Raji (cell line): Measurements from ENCODE around the gene RYR3.

Experiments
- POLR2A ChIP-seq: IDR thresholded peaks from 2 replicates; pipeline ENCODE4 v1.6.1; 2011; ENCODE audit warnings: low read depth, low read length, control low read depth; ENCODE audit not compliant: insufficient read depth

RYR3 gene

DNA sequence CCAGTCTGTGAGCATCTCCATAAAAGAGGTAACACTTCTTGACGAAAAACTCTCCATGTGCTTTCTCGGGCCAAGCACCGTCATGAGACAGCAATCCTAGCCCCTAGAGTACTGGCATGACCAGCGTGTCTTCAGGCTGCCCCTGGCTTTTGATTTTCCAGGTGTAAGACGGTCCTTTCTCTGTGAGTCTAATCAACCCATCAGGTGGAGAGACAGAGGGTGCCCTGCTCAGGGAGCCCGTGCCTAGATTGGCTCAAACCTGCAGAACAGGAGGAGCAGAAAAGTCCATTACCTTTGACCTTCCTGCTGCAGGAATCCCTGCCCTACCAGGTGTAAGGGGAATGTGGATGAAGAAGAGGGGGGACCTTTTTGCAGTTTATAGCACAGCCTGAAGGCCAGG, 548.1 kb downstream of the RYR3 start:
- no peak for TF ChIP-seq POLR2A

DNA sequence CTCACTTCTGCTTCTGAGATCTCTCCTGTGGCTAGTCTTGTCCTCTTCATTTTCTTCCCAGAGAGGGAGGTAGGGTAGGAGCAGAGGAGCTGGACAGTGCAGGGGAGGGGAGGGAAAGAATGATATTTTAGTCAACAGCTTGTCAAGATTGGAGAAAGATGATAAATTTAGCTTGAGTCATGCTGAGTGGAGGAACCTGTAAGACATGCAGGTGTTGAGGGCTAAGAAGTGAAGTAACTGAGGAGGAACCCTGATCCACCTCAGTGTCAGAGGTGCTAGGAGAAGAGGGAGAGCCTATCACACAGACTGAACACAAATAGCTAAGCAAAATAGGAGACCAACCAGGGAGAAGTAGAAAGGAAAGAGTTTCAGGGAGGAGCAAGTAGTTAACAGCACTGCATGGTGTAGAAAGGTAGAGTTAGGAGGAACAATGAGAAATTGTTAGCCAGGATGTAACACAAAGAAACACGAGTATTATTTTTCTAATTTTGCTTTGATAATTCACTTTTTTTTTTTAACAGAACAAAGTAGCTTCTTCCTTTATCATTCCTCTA, 549.3 kb downstream of the RYR3 start:
- no peak for TF ChIP-seq POLR2A

DNA sequence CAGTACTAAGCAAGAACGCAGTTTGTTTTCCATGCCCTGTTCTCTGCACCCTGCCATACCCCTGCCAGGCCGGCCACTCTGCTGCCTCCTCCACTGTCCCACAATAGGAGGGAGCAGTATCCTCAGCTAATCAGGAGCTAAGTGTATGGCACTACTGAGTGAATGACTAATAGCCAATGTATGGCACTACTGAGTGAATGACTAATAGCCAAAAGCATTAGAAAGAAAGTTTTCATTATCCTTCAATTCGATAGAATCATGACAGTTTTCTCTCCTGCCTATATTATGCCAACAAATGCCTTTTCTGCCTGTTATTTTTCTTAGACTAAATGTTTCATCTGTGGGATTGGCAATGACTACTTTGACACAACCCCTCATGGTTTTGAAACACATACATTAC, 550.0 kb downstream of the RYR3 start:
- no peak for TF ChIP-seq POLR2A

DNA sequence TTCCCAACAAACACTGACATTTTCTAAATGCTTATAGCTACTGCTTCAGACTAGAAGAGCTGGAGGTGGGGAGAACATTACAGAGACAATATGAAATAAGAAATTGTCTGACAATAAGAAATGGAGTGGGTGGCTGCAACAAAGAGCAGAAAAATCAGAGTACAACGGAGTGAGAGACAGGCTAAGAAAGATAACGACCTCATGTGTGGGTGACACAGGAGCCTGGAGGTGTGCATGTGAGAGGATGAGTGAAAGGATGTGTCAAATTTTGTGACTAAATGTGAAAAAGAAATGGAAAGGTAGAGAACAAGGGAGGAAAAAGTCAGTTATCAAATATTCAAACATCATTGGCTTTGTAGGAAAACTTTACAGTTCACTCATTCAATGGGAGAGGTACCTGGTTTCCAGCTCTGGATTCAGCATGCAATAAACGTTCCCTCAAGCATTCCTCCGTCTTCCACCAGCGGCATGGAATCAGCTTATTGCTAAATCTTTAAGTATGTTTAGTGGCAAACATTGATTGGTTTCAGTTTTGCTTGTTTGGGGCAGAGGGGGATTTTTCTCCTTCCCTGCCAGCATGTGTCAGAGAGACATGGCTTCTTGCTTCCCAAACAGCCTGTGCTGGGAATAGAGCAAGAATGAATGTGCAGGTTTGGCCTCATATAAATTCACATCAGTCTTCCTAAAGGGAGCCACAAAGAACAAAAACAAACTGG, 553.8 kb downstream of the RYR3 start:
- no peak for TF ChIP-seq POLR2A

DNA sequence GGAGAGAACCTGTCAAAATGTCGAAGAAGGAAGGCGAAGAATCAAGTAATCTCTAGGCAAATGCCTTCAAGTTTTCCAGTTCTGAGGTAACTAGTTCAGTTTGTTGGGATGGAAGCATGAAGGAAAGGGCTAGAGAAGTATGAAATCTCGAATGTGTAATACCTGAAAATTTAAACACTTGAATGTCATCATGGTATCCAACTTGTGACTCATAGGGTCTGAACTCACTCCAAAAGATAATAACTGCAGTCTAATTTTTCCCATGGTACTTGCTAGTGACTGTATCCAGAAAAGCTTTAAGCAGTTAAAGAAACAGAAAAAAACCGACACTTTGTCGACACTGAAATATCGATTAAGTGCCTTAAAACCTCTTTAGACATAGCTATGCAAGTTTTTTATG, 554.6 kb downstream of the RYR3 start:
- no peak for TF ChIP-seq POLR2A

DNA sequence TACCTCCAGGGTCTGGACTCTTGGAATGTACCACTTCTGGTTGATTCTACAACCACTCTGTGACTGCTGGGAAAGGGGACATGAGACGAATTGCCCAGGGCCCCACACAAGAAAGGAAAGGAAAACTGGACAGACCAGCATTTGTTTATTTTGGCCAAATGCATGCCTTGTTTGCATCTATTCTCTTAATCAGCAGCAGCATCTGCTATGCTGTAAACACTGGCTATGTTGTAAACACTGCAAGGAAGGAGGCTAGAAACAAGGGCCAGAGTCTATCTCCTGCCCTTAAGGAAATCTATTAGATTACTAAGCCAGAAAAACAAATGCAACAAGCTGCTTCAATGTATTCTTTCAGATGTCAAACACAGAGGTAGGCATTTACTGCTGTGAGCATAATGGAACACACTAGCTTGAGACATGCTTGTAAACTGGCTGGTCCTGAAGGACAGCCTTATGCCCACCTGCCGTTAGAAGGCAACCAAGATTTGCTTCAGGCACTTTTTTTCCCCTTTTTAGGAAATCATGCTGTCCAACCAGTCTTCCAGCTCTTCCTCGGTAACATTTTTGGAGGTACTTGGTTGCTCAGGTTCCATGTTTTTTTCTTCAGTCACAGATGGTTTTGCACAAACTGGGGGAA, 555.5 kb downstream of the RYR3 start:
- TF ChIP-seq POLR2A = no peak

DNA sequence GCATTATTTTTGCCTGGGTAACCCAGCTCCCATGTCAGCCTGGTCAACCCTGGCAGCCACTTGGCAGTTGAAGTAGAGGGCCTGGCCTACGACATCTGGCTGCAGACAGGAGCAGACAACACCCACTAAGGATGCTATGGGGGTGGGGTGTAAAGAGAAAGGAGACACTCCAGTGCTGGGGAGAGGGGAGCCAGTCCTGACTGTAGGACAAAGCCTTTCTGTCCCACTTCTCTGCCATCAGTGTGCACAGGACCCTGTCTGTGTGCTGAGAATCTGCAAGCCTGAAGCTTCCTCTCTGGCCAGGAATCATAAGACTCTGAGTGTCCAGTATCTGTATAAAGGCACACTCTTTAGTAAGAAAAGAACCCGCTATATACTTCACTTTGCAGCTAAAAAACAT, 561.2 kb downstream of the RYR3 start:
- no peak for TF ChIP-seq POLR2A

DNA sequence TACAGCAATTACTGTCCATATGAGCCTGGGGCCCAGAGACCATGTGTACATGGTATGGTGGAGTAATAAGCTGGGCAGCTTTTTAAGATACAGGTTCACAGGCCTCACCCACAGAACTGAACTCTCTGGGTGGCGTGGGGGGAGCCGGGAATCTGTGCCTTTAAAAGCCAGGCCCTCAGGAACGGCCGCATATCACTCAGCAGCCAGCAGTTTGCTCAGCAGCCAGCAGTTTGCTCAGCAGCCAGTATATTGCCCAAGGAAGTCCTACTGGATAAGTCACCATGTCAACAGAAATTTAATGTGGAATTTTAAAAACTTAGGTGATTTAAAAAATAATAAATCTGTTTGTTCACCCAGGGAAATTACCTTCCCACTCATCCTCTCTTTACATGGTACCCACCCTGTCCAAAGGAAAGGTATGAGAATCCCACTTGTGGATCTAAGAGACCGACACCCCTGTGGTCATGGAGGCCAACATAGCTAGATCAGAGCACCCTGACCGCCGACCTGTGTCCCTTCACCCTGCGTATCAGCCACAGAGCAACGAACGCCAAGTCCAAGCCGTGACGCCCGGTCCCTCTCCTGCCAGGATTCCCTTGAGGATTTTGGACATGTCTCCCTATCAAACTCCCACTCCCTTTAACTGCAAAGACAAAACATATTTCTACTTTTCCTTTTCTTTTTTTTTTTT, 561.8 kb downstream of the RYR3 start:
- TF ChIP-seq POLR2A = no peak

DNA sequence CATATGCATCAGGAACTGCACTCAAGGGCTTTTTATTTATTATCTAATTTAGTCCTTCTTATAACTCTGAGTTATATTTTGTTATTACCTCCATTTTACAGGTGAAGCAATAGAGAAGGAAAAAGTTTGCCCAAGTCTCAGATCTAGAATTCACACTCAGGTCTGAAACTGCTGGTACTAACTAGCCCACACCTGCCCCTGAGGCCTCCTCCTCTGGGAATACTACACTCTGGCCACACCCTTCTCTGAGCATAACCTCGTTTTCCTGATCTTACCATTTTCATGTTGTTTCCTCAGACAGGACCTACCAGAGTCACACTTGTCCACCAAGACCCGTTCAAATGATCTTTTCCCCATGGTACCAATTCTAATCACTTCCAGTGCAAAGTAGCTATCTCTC, 563.4 kb downstream of the RYR3 start:
- no peak for TF ChIP-seq POLR2A

DNA sequence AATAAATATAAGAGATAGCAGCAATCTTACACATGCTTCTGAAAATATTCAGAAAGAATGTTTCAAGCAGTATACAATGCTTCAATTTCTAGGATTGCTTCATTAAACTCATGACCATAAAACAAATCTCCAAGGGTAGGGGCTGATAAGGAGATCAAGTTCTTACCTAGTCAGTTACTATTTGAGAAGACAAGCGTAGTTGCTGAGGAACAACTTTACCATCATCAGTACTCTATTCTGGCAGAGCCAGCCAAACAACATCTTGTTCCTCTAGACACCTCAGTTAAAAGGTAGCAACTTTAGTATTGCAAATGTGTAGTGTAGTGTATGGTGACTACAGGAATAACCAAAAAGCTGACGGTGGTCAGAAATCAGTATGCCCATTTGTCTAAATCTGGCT, 572.2 kb downstream of the RYR3 start:
- no peak for TF ChIP-seq POLR2A

DNA sequence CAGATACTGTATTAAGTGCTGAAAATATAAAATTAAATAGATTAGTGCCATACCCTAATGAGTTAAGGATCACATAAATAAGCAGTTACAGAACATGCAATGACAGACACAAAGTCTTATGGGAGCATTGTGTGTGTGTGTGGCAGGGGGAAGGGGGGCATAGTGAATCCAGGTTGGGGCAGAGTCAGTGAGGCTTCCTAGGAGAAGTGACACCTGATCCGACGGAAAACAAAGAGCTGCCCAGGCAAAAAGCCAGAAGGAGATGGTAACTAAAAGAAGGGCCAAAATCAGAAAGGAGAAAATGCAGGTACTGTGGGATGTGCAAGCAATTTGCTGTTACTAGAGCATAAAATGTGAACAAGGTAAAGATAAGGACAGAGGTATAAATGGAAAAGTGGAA, 577.4 kb downstream of the RYR3 start:
- no peak for TF ChIP-seq POLR2A

DNA sequence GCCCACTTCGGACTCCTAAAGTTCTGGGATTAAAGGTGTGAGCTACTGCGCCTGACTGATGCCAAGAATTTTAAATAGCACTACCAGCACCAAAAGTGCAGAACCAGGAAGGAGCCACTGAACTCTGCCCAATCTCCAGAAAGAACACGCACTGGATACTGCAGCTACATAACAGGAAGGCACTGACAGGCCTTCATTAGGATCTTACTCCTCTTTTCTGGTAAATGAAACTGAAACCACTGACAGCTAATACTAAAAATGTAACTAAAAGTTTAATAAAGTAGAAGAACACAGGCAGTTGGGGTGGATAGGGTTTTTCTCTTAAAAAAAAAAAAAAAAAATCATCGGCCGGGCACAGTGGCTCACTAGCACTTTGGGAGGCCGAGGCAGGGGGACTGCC, 583.4 kb downstream of the RYR3 start:
- no peak for TF ChIP-seq POLR2A

DNA sequence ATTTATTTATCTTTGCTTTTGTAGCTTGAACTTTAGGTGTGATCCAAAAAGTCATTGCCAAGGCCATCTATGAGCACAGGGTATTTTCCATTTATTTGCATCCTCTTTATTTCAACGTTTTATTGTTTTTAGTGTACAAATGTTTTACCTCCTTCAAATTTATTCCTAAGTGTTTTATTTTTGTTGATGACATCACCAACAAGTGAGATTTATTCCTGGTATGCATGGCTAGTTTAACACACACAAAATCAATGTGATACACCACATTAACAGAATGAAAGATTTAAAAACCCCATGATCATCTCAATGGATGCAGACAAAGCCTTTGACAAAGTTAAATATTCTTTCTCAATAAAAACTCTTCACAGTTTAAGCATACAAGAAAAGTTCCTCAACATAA, 591.3 kb downstream of the RYR3 start:
- no peak for TF ChIP-seq POLR2A

DNA sequence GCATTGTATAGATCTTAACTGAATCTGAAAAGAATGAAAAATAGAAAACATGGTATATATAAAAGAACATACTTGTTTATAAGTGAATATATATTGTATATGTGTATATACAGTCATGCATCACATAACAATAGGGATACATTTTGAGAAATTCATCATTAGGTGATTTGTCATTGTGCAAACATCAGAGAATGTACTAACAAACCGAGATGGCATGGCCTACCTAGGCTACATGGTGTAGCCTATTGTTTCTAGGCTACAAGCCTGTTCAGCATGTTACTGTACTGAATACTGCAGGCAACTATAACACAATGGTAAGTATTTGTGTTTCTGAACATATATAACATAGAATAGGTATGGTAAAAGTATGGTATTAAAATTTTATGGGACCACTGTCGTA, 592.9 kb downstream of the RYR3 start:
- no peak for TF ChIP-seq POLR2A

DNA sequence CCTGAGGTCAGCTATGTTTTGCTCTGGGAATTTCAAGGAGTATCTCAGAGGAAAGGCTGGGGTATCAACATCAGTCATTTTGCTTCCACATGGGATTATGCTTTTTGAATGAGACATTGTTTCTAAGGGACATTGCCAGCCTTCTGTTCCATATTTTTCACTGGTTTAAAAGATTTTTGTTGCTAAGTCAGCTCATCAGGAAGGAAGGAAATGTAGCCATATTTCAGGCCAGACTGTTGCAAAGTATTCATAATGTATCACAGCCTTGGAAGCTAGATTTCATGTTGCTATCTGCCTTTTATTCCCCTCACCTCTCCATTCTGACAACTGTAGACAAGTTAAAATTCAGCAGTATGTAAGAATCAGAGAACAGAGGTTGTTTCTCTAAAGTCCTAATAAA, 596.6 kb downstream of the RYR3 start:
- no peak for TF ChIP-seq POLR2A

DNA sequence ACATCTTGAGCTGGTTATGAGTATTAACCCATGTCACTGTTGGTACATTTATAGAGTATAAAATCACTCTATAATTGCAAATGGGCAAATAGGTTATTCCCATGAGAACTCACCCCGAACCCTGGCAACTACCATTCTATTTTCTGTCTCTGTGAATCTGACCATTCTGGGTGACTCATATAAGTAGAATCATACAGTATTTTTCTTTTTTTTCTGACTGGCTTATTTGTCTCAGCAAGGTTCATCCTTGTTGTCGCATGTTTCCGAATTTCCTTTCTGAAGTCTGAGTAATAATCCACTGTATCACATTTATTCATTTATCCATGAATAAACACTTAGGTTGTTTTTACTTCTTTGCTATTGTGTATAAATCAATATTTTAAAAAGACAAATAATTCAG, 597.6 kb downstream of the RYR3 start:
- TF ChIP-seq POLR2A = no peak

DNA sequence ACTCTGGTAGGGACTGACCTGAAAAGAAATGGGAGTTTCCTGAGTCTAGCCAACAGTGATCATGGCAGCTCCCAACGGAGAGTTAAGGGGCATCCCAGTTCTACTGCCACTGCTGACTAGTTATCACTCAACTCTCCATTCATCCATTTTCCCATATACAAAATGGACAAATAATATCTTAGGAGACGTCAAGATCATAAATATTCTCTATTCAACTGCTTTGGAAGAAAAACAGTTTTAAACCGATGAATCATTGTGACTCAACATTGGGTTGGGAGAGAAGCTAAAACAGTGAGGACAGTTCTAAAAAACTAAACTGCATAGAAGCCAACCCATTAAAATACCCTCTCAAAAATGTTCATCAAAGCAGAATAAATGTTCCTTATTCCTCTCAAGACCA, 600.0 kb downstream of the RYR3 start:
- TF ChIP-seq POLR2A = no peak

DNA sequence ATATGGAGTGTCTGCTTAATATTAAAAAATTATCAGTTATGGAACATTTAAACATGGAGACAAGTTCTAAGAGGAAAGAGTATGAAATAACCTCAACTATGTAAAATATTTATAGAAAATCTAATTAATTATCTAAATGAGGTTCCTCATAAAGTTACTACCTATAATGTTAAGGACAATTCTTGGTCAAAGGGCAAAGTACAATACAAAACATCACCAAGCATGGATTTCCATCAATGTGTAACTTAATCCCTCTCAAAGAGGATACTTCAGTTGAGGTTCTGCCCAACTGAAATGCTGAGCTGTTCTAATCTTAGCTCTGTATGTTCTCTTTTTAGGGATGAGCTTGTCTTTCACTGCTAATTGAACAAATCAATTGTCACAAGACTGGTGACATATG, 601.6 kb downstream of the RYR3 start:
- no peak for TF ChIP-seq POLR2A
